ENCODE measurements around the gene AFF3. TPM values are rescaled to one million over a fixed set of nuclear protein-coding genes. Genes with fewer than 3 reads are reported as not detected.

The AFF3 gene
- total and polyA plus RNA-seq, 5 donors = 4.0 to 22.0 (median 17.8) TPM

- Histone ChIP-seq H3K27me3 (ENCODE audit: control insufficient read depth, insufficient read depth) (no peaks in the 10 kb centered on the region), H3K4me3 (ENCODE audit: low read length) (no peak overlapping the region), H3K27ac (ENCODE audit: low read length) (no peak overlapping the region), H3K9me3 (ENCODE audit: control insufficient read depth, low read length) (no peaks in the 10 kb centered on the region), H3K4me1 (ENCODE audit: control insufficient read depth, insufficient read depth, low read length) (peaks cover 8% of the 10 kb centered on the region)
- DNase-seq = no peak
- ATAC-seq = no peak
- intact Hi-C loops (cut with DNase I) = no loop called here
- 85% methylated on average over 5 of the region's 5 CpGs for WGBS
Measured at GRCh38 chr2:99621774-99622173, 520.6 kb downstream of the AFF3 start.

DNA sequence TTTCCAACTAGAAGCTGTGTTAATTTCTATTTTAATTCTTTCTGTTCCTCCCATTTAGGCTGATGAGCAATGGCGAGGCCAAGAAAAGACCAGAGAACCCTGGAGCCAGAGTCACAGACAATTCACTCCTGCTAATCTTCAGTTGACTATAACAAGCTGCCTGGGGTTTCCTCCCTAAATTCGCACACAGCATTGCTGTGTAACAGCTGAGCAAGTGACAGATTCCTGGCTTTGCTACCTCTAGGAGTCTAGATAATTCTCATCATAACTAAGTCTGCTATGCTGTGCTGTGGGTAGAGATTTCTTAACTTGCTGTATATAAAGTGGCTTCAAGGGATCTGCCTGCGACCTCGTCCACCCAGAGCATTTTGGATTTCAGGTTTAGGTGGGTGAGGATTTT is 521.3 kb downstream of the AFF3 start:
- intact Hi-C loops (cut with DNase I) = no loop called here
- ATAC-seq = peak; percentile 49 to 55

DNA sequence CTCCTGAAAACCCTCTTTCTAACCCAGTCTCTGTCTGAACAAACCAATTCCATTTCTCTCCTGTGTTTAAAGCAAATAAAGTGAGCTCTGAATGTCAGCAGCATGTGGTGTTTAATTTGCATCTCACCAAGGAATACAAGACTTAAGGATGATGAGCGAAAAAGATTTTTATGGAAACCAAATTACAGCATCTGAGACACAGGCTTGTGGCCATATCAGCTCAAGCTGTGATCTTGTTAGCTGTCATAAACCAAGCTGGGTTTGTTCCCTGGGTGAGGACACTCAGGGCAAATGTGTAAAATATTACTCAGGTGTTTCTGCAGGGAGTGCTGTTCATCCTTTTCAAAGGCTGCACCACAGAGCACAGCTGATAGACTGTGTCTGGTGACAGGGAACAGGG is 523.2 kb downstream of the AFF3 start:
- Histone ChIP-seq H3K4me3 (ENCODE audit: low read length) (no peak overlapping the region), H3K27me3 (ENCODE audit: control insufficient read depth, insufficient read depth) (no peaks in the 10 kb centered on the region), H3K27ac (ENCODE audit: low read length) (peak overlapping the region; percentile 15), H3K9me3 (ENCODE audit: control insufficient read depth, low read length) (no peaks in the 10 kb centered on the region), H3K4me1 (ENCODE audit: control insufficient read depth, insufficient read depth, low read length) (peaks cover 8% of the 10 kb centered on the region)
- no peak for DNase-seq
- intact Hi-C loops (cut with DNase I) = no loop called here
- 70% methylated on average over 1 of the region's 1 CpG for WGBS
- ATAC-seq = peak in 1 of 2 donors; percentile 23

More for the DNA sequence above, 521.3 kb downstream of the AFF3 start:
- WGBS = 59% methylated on average over 4 of the region's 4 CpGs
- Histone ChIP-seq H3K4me1 (ENCODE audit: control insufficient read depth, insufficient read depth, low read length) (peaks cover 8% of the 10 kb centered on the region), H3K4me3 (ENCODE audit: low read length) (no peak overlapping the region), H3K9me3 (ENCODE audit: control insufficient read depth, low read length) (no peaks in the 10 kb centered on the region), H3K27ac (ENCODE audit: low read length) (no peak overlapping the region), H3K27me3 (ENCODE audit: control insufficient read depth, insufficient read depth) (no peaks in the 10 kb centered on the region)
- no peak for DNase-seq

DNA sequence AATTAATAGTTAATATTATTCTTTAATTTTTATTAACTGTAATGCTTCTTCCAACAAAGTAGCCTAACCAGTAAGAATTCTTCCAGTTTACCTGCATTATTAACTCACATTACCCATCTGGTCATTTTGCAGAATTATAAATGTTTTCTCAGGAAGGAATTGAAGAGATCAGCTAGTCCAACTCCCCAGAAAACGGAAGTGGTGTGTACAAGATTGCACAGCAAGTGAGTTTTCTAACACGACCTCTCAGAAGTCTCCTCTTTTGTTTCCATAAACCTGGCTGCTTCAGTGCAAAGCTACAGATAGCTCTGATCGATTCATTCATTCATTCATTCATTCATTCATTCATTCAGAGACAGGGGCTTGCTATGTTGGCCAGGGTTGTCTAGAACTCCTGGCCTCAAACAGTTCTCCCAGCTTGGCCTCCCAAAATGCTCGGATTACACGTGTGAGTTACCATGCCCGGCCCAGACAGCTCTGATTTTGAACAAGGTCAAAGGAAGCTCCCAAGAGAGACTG is 523.8 kb downstream of the AFF3 start:
- peak overlapping the region; percentile 15 for H3K27ac ChIP-seq (ENCODE audit: low read length)
- no peaks in the 10 kb centered on the region for H3K9me3 ChIP-seq (ENCODE audit: control insufficient read depth, low read length)
- intact Hi-C loops (cut with DNase I) = no loop called here
- DNase-seq = no peak
- ATAC-seq = no peak
- 60% methylated on average over 6 of the region's 6 CpGs for WGBS
- no peaks in the 10 kb centered on the region for H3K27me3 ChIP-seq (ENCODE audit: control insufficient read depth, insufficient read depth)
- H3K4me3 ChIP-seq (ENCODE audit: low read length) = no peak overlapping the region
- peaks cover 8% of the 10 kb centered on the region for H3K4me1 ChIP-seq (ENCODE audit: control insufficient read depth, insufficient read depth, low read length)

GRCh38 chr2:99617811-99618210 is 524.6 kb downstream of the AFF3 start:
- no peaks in the 10 kb centered on the region for H3K9me3 ChIP-seq (ENCODE audit: control insufficient read depth, low read length)
- no peak overlapping the region for H3K27ac ChIP-seq (ENCODE audit: low read length)
- H3K4me1 ChIP-seq (ENCODE audit: control insufficient read depth, insufficient read depth, low read length) = peaks cover 8% of the 10 kb centered on the region
- DNase-seq = no peak
- 85% methylated on average over 5 of the region's 5 CpGs for WGBS
- no peaks in the 10 kb centered on the region for H3K27me3 ChIP-seq (ENCODE audit: control insufficient read depth, insufficient read depth)
- intact Hi-C loops (cut with DNase I) = no loop called here
- ATAC-seq = no peak
- H3K4me3 ChIP-seq (ENCODE audit: low read length) = no peak overlapping the region

DNA sequence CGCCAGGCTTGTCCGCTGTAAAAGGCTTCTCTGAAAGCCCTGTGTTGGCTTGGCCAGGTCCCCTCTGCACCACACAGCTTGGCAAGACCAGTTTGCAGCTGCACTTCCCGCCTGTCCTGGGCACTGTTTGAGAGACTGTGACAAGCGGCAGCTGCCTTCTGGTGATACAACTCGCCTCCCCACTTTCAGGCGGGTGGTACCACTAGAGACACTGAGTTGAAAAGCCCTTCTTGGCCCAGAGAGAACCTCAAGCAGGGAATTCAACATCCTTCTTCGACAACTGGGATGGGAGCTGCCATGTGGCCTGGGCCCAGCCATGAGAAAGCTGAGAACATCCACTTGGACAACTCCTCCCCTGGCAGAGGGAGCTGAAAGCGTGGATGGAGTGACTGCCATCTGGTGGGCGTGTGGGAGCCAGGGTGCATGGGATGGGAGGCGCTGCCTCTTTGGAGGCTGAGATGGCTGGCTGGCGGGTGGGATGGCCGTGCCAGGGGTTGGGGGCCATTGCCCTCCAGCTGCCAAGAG is 527.1 kb downstream of the AFF3 start:
- intact Hi-C loops (cut with DNase I) = no loop called here
- Histone ChIP-seq H3K27me3 (ENCODE audit: control insufficient read depth, insufficient read depth) (no peaks in the 10 kb centered on the region), H3K4me1 (ENCODE audit: control insufficient read depth, insufficient read depth, low read length) (peaks cover 7% of the 10 kb centered on the region), H3K9me3 (ENCODE audit: control insufficient read depth, low read length) (no peaks in the 10 kb centered on the region), H3K27ac (ENCODE audit: low read length) (no peak overlapping the region), H3K4me3 (ENCODE audit: low read length) (no peak overlapping the region)
- ATAC-seq = no peak
- 87% methylated on average over 12 of the region's 12 CpGs for WGBS
- DNase-seq = peak in 2 of 3 donors; percentile 43 to 59

DNA sequence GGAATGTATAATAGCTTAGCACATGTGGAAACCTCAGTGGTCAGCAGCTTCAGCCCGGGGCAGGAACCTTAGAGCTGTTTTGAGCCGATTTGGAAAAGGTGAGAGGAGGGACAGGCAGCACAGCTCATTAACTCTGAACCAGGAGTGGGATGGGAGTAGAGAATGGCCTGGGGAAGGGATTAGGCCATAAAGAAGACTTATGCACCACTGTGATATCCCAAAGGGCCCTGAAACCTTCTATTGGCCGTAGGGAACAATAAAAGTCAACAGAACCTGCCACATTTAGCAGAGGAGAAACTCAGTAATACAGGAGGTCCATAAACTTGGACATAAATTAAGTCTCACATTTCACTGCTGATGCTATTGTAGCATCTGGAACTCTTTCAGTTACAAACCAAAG is 528.4 kb downstream of the AFF3 start:
- Histone ChIP-seq H3K27ac (ENCODE audit: low read length) (no peak overlapping the region), H3K9me3 (ENCODE audit: control insufficient read depth, low read length) (no peaks in the 10 kb centered on the region), H3K4me1 (ENCODE audit: control insufficient read depth, insufficient read depth, low read length) (no peaks in the 10 kb centered on the region), H3K27me3 (ENCODE audit: control insufficient read depth, insufficient read depth) (no peaks in the 10 kb centered on the region), H3K4me3 (ENCODE audit: low read length) (no peak overlapping the region)
- ATAC-seq (no peak), DNase-seq (no peak)
- WGBS = 75% methylated on average over 3 of the region's 3 CpGs
- intact Hi-C loops (cut with DNase I) = no loop called here

DNA sequence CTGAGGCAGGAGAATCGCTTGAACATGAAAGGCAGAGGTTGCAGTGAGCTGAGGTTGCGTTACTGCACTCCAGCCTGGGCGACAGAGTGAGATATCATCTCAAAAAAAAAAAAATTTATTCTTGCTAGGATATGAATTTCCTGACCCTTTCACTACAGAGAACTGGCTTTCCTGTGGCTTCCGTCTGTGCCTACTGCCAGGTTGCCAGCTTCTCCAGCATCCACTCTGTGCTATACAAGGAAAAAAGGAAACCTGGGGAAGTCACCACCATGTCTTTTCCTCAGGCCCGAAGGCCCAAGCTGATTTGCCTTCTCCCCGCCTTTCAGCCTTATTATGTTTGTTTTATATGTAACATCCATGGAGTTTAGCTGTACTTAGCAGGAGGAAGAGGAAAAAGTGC is 530.6 kb downstream of the AFF3 start:
- H3K4me1 ChIP-seq (ENCODE audit: control insufficient read depth, insufficient read depth, low read length) = no peaks in the 10 kb centered on the region
- ATAC-seq = no peak
- no peak overlapping the region for H3K4me3 ChIP-seq (ENCODE audit: low read length)
- no peak for DNase-seq
- 89% methylated on average over 6 of the region's 6 CpGs for WGBS
- no peaks in the 10 kb centered on the region for H3K27me3 ChIP-seq (ENCODE audit: control insufficient read depth, insufficient read depth)
- intact Hi-C loops (cut with DNase I) = no loop called here
- no peaks in the 10 kb centered on the region for H3K9me3 ChIP-seq (ENCODE audit: control insufficient read depth, low read length)
- no peak overlapping the region for H3K27ac ChIP-seq (ENCODE audit: low read length)

- H3K4me1 ChIP-seq (ENCODE audit: control insufficient read depth, insufficient read depth, low read length) = no peaks in the 10 kb centered on the region
- H3K9me3 ChIP-seq (ENCODE audit: control insufficient read depth, low read length) = no peaks in the 10 kb centered on the region
- intact Hi-C loops (cut with DNase I) = no loop called here
- DNase-seq = no peak
- 84% methylated on average over 2 of the region's 2 CpGs for WGBS
- no peaks in the 10 kb centered on the region for H3K27me3 ChIP-seq (ENCODE audit: control insufficient read depth, insufficient read depth)
- no peak overlapping the region for H3K4me3 ChIP-seq (ENCODE audit: low read length)
- H3K27ac ChIP-seq (ENCODE audit: low read length) = no peak overlapping the region
- ATAC-seq = no peak
Measured at GRCh38 chr2:99611034-99611433, 531.4 kb downstream of the AFF3 start.

DNA sequence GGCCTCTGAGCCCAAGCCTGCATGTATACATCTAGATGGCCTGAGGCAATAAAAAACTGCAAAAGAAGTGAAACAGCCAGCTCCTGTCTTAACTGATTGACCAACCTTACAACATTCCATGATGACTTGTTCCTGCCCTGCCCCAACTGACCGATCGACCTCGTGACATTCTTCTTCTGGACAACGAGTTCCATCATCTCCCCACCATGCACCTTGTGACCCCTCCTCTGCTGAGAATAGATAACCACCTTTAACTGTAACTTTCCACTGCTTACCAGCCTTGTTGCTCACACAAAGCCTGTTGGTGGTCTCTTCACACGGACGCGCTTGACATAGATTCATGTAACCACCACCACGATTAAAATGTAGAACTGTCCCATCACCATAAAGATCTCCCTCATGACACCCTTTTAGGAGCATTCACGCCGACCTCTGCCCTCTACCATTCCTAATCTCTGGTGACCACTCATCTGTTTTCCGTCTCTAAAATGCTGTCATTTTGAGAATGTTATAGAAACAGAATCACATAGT is 532.5 kb downstream of the AFF3 start:
- ATAC-seq (no peak), DNase-seq (no peak)
- no peaks in the 10 kb centered on the region for H3K9me3 ChIP-seq (ENCODE audit: control insufficient read depth, low read length)
- intact Hi-C loops (cut with DNase I) = loop anchor here in 1 of 4 donors (10.0 kb wide), 1 partner anchor 45 kb away; no protein-coding TSS in a partner anchor
- 74% methylated on average over 11 of the region's 11 CpGs for WGBS
- H3K27ac ChIP-seq (ENCODE audit: low read length) = no peak overlapping the region
- no peak overlapping the region for H3K4me3 ChIP-seq (ENCODE audit: low read length)
- no peaks in the 10 kb centered on the region for H3K4me1 ChIP-seq (ENCODE audit: control insufficient read depth, insufficient read depth, low read length)
- no peaks in the 10 kb centered on the region for H3K27me3 ChIP-seq (ENCODE audit: control insufficient read depth, insufficient read depth)

GRCh38 chr2:99608861-99609260 is 533.5 kb downstream of the AFF3 start:
- Histone ChIP-seq H3K27ac (ENCODE audit: low read length) (no peak overlapping the region), H3K4me3 (ENCODE audit: low read length) (no peak overlapping the region), H3K27me3 (ENCODE audit: control insufficient read depth, insufficient read depth) (no peaks in the 10 kb centered on the region), H3K4me1 (ENCODE audit: control insufficient read depth, insufficient read depth, low read length) (no peaks in the 10 kb centered on the region), H3K9me3 (ENCODE audit: control insufficient read depth, low read length) (no peaks in the 10 kb centered on the region)
- intact Hi-C loops (cut with DNase I) = loop anchor here in 1 of 4 donors (10.0 kb wide), 1 partner anchor 46 kb away; no protein-coding TSS in a partner anchor
- no peak for DNase-seq
- no peak for ATAC-seq
- WGBS = 63% methylated on average over 1 of the region's 1 CpG

Data from right cardiac atrium (tissue), 5 donors.